Uterus (tissue), 4 donors: ENCODE results near the gene HDLBP. TPM values are rescaled to one million over a fixed set of nuclear protein-coding genes. Genes with fewer than 3 reads are reported as not detected.
A peak's percentile ranks its signal among the peaks of the same experiment; 100 is the strongest.

Experiments
- DNase-seq, 2 donors: peaks; one replicate each; pipeline ENCODE4 v3.0.0-alpha.2; 2019 to 2020
- H3K27ac ChIP-seq, 2 donors: fragments of 200-600 bp; sonication (generic); 1 replicate in 1 of 2; 2 replicates in 1 of 2; pipeline ENCODE4 v1.5.1; 2016 to 2018
- H3K27me3 ChIP-seq, 2 donors: fragments of 200-600 bp; sonication (generic); one replicate each; pipeline ENCODE4 v1.5.1; 2018 to 2019; ENCODE audit warnings: control low read depth in 1 of 2
- H3K36me3 ChIP-seq, 2 donors: fragments of 200-600 bp; sonication (generic); one replicate each; pipeline ENCODE4 v1.5.1; 2019; ENCODE audit warnings: control low read depth in 1 of 2
- H3K4me1 ChIP-seq, 2 donors: fragments of 200-600 bp; sonication (generic); one replicate each; pipeline ENCODE4 v1.5.1; 2018 to 2019; ENCODE audit warnings: control low read depth in 1 of 2
- H3K4me3 ChIP-seq, 2 donors: fragments of 200-600 bp; sonication (generic); 1 replicate in 1 of 2; 2 replicates in 1 of 2; pipeline ENCODE4 v1.5.1; 2018 to 2019; ENCODE audit warnings: mild to moderate bottlenecking in 1 of 2
- H3K9me3 ChIP-seq, 2 donors: fragments of 200-600 bp; sonication (generic); one replicate each; pipeline ENCODE4 v1.5.1; 2019; ENCODE audit warnings: control low read depth in 1 of 2
- CTCF ChIP-seq, 4 experiments: fragments of 200-600 bp in 2 of 4; fragments of 450-650 bp in 2 of 4; sonication (generic) in 2 of 4; IDR thresholded peaks; one replicate each; pipeline ENCODE4 v1.5.1; 2016 to 2019; ENCODE audit warnings: antibody characterized with exemption in 4 of 4, mild to moderate bottlenecking in 2 of 4, moderate library complexity in 1 of 4
- POLR2A ChIP-seq, 2 donors: fragments of 450-650 bp; IDR thresholded peaks; one replicate each; pipeline ENCODE4 v1.6.1; 2016; ENCODE audit warnings: antibody characterized with exemption in 2 of 2, mild to moderate bottlenecking in 1 of 2, moderate library complexity in 1 of 2
- intact Hi-C: fragments of 100-400 bp; cut with DNase I; formaldehyde crosslinking; loops from one replicate; pipeline ENCODE4 v1.15.1; 2023; ENCODE audit warnings: low total_unique reads
- total RNA-seq, 4 donors: library from RNA; depleted of rRNA in 3 of 4; stranded (reverse); fragments of >200 nt in 3 of 4; gene quantifications; one replicate each; pipeline versions ENCODE4 v1.1.0 to v1.2.4, GENCODE V29; 2014 to 2023
- donor health status: DM: yes; HTN: yes; CAD: no.

Gene HDLBP
- total RNA-seq, 4 donors from 2014 or later = 226 to 1,465 (median 466) TPM

GRCh38 chr2:241357531-241357930 is 42.1 kb upstream of the HDLBP start:
- Histone ChIP-seq H3K4me3 (no peak overlapping the region), H3K27me3 (no peaks in the 10 kb centered on the region), H3K27ac (no peak overlapping the region), H3K36me3 (no peaks in the 10 kb centered on the region), H3K9me3 (no peaks in the 10 kb centered on the region), H3K4me1 (peaks cover 0 to 6% of the 10 kb centered on the region in 2 donors)
- TF ChIP-seq CTCF (IDR thresholded peaks at IDR 0.05) = no peak
- TF ChIP-seq POLR2A (IDR thresholded peaks at IDR 0.05) = no peak
- intact Hi-C loops = loop anchor here (5.0 kb wide), 1 partner anchor 85 kb away; no protein-coding TSS in a partner anchor
- no peak for DNase-seq

- Histone ChIP-seq H3K4me3 (peak overlapping the region; percentile 59 to 99), H3K27ac (peak overlapping the region; percentile 83 to 96), H3K9me3 (no peaks in the 10 kb centered on the region), H3K36me3 (no peaks in the 10 kb centered on the region), H3K4me1 (peaks cover 0 to 6% of the 10 kb centered on the region in 2 donors), H3K27me3 (no peaks in the 10 kb centered on the region)
- TF ChIP-seq POLR2A (IDR thresholded peaks at IDR 0.05) = no peak
- TF ChIP-seq CTCF (IDR thresholded peaks at IDR 0.05) = no peak
- no peak for DNase-seq
- intact Hi-C loops = loop anchor here (5.0 kb wide), 1 partner anchor 85 kb away; no protein-coding TSS in a partner anchor
Observed at GRCh38 chr2:241356871-241357260, 41.4 kb upstream of the HDLBP start.

GRCh38 chr2:241355983-241356870 is 40.8 kb upstream of the HDLBP start, which contains the start of gene FARP2:
TSS of gene FARP2 (plus strand) at chr2:241356285. CDS start at chr2:241373108, 16,823 bp downstream.
- no peaks in the 10 kb centered on the region for H3K9me3 ChIP-seq
- no peaks in the 10 kb centered on the region for H3K36me3 ChIP-seq
- no peak for TF ChIP-seq CTCF (IDR thresholded peaks at IDR 0.05)
- peak; percentile 72 to 88 for TF ChIP-seq POLR2A (IDR thresholded peaks at IDR 0.05)
- intact Hi-C loops = loop anchor here (5.0 kb wide), 1 partner anchor 84 kb away; no protein-coding TSS in a partner anchor
- peak within 1 kb of the TSS; percentile 59 to 99 for H3K4me3 ChIP-seq
- DNase-seq = peak; percentile 99 to 100
- H3K27me3 ChIP-seq = no peaks in the 10 kb centered on the region
- peaks cover 0 to 6% of the 10 kb centered on the region in 2 donors for H3K4me1 ChIP-seq
- peak within 1 kb of the TSS; percentile 83 to 96 for H3K27ac ChIP-seq

GRCh38 chr2:241354668-241355658 is 39.5 kb upstream of the HDLBP start:
- H3K9me3 ChIP-seq = no peaks in the 10 kb centered on the region
- TF ChIP-seq CTCF (IDR thresholded peaks at IDR 0.05) (no peak), POLR2A (IDR thresholded peaks at IDR 0.05) (peak in 1 of 2 donors; percentile 29)
- H3K27ac ChIP-seq = peak overlapping the region; percentile 52 to 84
- peak; percentile 82 to 87 for DNase-seq
- H3K4me1 ChIP-seq = peaks cover 0 to 6% of the 10 kb centered on the region in 2 donors
- no peaks in the 10 kb centered on the region for H3K36me3 ChIP-seq
- H3K4me3 ChIP-seq = peak overlapping the region; percentile 7 to 22
- intact Hi-C loops = loop anchor here (5.0 kb wide), 1 partner anchor 83 kb away; no protein-coding TSS in a partner anchor
- H3K27me3 ChIP-seq = no peaks in the 10 kb centered on the region
